Measurements from ENCODE around the gene C18orf63. TPM values are rescaled to one million over a fixed set of nuclear protein-coding genes. Genes with fewer than 3 reads are reported as not detected.

The C18orf63 gene
- polyA plus RNA-seq, 1 experiment: not detected

DNA sequence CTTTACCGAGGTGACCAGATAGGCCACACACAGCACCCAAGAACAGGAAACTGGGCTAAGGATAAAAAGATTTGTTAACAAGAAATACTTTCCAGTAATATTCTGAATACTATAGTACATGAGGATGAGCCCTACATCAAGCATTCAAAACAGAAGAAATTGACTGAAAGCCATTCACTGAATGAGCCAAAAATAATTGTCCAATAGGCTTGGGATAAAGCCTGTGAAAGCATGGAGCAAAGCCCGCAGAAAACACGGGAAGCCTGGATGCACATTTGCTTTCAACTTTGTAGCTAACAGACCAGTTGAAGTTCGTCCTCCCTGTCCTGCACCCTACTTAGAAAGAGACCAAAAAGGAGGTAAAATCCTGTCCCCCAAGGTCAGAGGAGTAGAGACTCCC, 85.2 kb downstream of the C18orf63 start:
- ChIA-PET CTCF (no interaction called here), POLR2A (no interaction called here)
- Histone ChIP-seq H3K9me3 (ENCODE audit: control insufficient read depth, insufficient read depth, low read length) (no peaks in the 10 kb centered on the region), H3K27me3 (ENCODE audit: control insufficient read depth, insufficient read depth, low read length) (peaks cover 13% of the 10 kb centered on the region), H3K4me3 (ENCODE audit: low read depth, low read length) (no peak overlapping the region), H3K27ac (ENCODE audit: low read depth, low read length) (no peak overlapping the region)
- TF ChIP-seq, protein P1, sequence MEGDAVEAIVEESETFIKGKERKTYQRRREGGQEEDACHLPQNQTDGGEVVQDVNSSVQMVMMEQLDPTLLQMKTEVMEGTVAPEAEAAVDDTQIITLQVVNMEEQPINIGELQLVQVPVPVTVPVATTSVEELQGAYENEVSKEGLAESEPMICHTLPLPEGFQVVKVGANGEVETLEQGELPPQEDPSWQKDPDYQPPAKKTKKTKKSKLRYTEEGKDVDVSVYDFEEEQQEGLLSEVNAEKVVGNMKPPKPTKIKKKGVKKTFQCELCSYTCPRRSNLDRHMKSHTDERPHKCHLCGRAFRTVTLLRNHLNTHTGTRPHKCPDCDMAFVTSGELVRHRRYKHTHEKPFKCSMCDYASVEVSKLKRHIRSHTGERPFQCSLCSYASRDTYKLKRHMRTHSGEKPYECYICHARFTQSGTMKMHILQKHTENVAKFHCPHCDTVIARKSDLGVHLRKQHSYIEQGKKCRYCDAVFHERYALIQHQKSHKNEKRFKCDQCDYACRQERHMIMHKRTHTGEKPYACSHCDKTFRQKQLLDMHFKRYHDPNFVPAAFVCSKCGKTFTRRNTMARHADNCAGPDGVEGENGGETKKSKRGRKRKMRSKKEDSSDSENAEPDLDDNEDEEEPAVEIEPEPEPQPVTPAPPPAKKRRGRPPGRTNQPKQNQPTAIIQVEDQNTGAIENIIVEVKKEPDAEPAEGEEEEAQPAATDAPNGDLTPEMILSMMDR (IDR thresholded peaks at IDR 0.05; ENCODE audit: low read depth, low read length): no peak
- no peak for DNase-seq (ENCODE audit: low read depth, low spot score)

DNA sequence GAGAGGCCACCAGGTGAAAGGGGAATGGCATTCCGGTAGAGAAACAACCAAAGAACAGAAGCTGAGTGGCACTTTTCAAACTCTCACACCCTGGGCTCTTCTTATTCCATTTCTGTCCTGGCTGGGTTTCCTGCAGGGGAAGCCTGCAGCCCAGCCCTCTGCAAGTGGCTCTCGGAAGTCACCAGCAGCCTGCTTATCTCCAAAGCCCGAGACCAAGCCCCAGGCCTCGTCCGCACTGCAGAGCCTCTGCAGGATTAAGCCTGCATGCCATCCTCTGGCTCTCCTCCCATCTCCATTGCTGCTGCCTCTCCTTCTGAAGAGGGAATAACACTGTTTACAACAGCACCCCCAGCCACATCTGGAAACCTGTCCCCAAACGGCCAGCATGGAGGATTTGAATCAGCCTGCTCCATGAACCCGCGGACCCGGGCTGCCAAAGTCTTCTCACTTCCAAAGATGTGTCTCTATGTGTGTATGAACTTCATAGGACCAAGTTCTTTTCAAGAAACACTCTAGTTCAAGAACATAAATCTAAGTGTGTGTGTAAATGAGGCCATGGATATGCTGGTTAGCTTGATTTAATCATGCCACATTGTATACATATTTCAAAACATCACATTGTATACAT, 87.3 kb downstream of the C18orf63 start:
- TF ChIP-seq, protein P1 (IDR thresholded peaks at IDR 0.05; ENCODE audit: low read depth, low read length): no peak
- DNase-seq (ENCODE audit: low read depth, low spot score): no peak
- Histone ChIP-seq H3K27me3 (ENCODE audit: control insufficient read depth, insufficient read depth, low read length) (peaks cover 8% of the 10 kb centered on the region), H3K27ac (ENCODE audit: low read depth, low read length) (no peak overlapping the region), H3K4me3 (ENCODE audit: low read depth, low read length) (no peak overlapping the region), H3K9me3 (ENCODE audit: control insufficient read depth, insufficient read depth, low read length) (no peaks in the 10 kb centered on the region)
- ChIA-PET POLR2A (no interaction called here), CTCF (no interaction called here)

DNA sequence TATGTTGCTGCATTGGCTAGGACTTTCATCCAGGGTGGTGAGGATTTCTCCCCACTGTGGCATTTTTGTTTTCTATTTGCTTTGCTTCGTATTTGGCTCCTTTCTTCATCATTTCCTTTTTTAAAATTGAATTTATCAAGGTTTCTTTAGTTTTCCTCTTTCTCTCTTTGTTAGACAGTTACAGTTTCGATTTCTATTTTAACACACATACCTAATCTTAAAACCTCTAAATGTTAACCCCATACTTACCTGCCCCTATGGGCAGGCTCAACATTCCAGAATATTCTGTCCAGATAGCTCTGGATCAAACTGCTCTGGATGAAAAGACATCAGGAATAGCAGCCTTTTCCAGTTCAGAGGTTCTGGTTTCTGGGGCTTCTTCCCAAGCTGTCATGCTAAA, 92.2 kb downstream of the C18orf63 start:
- H3K4me3 ChIP-seq (ENCODE audit: low read depth, low read length): no peak overlapping the region
- no peaks in the 10 kb centered on the region for H3K9me3 ChIP-seq (ENCODE audit: control insufficient read depth, insufficient read depth, low read length)
- ChIA-PET POLR2A (no interaction called here), CTCF (no interaction called here)
- no peak overlapping the region for H3K27ac ChIP-seq (ENCODE audit: low read depth, low read length)
- DNase-seq (ENCODE audit: low read depth, low spot score): no peak
- peaks cover 11% of the 10 kb centered on the region for H3K27me3 ChIP-seq (ENCODE audit: control insufficient read depth, insufficient read depth, low read length)
- TF ChIP-seq, protein P1 (IDR thresholded peaks at IDR 0.05; ENCODE audit: low read depth, low read length): no peak

Other genes with a start within 250 kb of the C18orf63 start
- gene FBXO15, start 168.0 kb upstream of the C18orf63 start, polyA plus RNA-seq (2011; rRNA removed): 0.91 and 1.4 TPM in 2 replicates
- gene TIMM21, start 167.3 kb upstream of the C18orf63 start, polyA plus RNA-seq (2011; rRNA removed): 49.0 and 52.7 TPM in 2 replicates
- gene CYB5A, start 23.9 kb upstream of the C18orf63 start, polyA plus RNA-seq (2011; rRNA removed): 93.5 and 95.2 TPM in 2 replicates
- not detected in 2 replicates for gene DIPK1C, start 141.5 kb downstream of the C18orf63 start, polyA plus RNA-seq (2011; rRNA removed)
- 74.1 and 74.2 TPM in 2 replicates for gene CNDP2, start 180.5 kb downstream of the C18orf63 start, polyA plus RNA-seq (2011; rRNA removed)
- gene CNDP1, start 218.7 kb downstream of the C18orf63 start, polyA plus RNA-seq (2011; rRNA removed): not detected in 2 replicates

Measured in AG04450 (cell line).